Activated CD8-positive, alpha-beta memory T cell treated with anti-CD3 and anti-CD28 coated beads, Interleukin-2, amount 10 ng/mL, durations not matched to agents 7 days and 5 days (primary cell): ENCODE measurements around the gene USP22. TPM values are rescaled to one million over a fixed set of nuclear protein-coding genes. Genes with fewer than 3 reads are reported as not detected.

Source experiments
- ATAC-seq: fragments of 150-1000 bp; cut with Tn5 transposase; one replicate; pipeline ENCODE4 v1.10.0; 2021; ENCODE audit warnings: moderate library complexity
- CTCF ChIA-PET: fragments of 350-600 bp; sonication (Branson Sonifier 250); formaldehyde crosslinking; loops from one replicate; lab custom pipeline; 2021; ENCODE audit warnings: antibody characterized with exemption; lab: Charles Lee
- DNase-seq: peaks from one replicate; pipeline ENCODE4 v3.0.0-alpha.2; 2020
- H3K27ac Mint-ChIP-seq: one replicate; pipeline ENCODE4 v1.8.0; 2021; ENCODE audit warnings: mild to moderate bottlenecking, mixed read lengths
- H3K27me3 Mint-ChIP-seq: one replicate; pipeline ENCODE4 v1.8.0; 2021; ENCODE audit warnings: mixed read lengths
- H3K36me3 Mint-ChIP-seq: one replicate; pipeline ENCODE4 v1.8.0; 2021; ENCODE audit warnings: mild to moderate bottlenecking, mixed read lengths
- H3K4me1 Mint-ChIP-seq: one replicate; pipeline ENCODE4 v1.8.0; 2021; ENCODE audit warnings: mixed read lengths
- H3K4me3 Mint-ChIP-seq: one replicate; pipeline ENCODE4 v1.8.0; 2021; ENCODE audit warnings: mild to moderate bottlenecking, moderate library complexity, mixed read lengths
- H3K9me3 Mint-ChIP-seq: one replicate; pipeline ENCODE4 v1.8.0; 2022; ENCODE audit warnings: low read depth, mixed read lengths
- total RNA-seq, 2 experiments: library from RNA; stranded (reverse); gene quantifications; one replicate each; pipeline ENCODE4 v1.2.3, GENCODE V29; 2021

USP22 gene
- total RNA-seq, 2 experiments from 2014 or later, result 120 to 180 TPM

- H3K4me1 Mint-ChIP-seq, result peaks cover 2% of the 10 kb centered on the region
- ATAC-seq, result no peak
- H3K36me3 Mint-ChIP-seq, result peaks cover 68% of the 10 kb centered on the region
- H3K27me3 Mint-ChIP-seq, result no peaks in the 10 kb centered on the region
- H3K9me3 Mint-ChIP-seq, result no peaks in the 10 kb centered on the region
- no peak overlapping the region for H3K4me3 Mint-ChIP-seq
- CTCF ChIA-PET, result no interaction called here
- no peak for DNase-seq
- H3K27ac Mint-ChIP-seq, result no peak overlapping the region
Observed at GRCh38 chr17:21010705-21011596, 31.9 kb downstream of the USP22 start.

GRCh38 chr17:21008992-21009671, 33.7 kb downstream of the USP22 start:
- no peak overlapping the region for H3K27ac Mint-ChIP-seq
- ATAC-seq, result no peak
- CTCF ChIA-PET, result interaction anchor here (0.7 kb wide), 1 partner anchor 10 kb away, joined by 3 read pairs; no protein-coding TSS in a partner anchor

GRCh38 chr17:21008160-21008915, 34.5 kb downstream of the USP22 start:
- DNase-seq (no peak), ATAC-seq (no peak)
- H3K27ac Mint-ChIP-seq, result no peak overlapping the region
- H3K4me1 Mint-ChIP-seq, result peaks cover 2% of the 10 kb centered on the region
- H3K36me3 Mint-ChIP-seq, result peaks cover 74% of the 10 kb centered on the region
- H3K4me3 Mint-ChIP-seq, result no peak overlapping the region
- H3K27me3 Mint-ChIP-seq, result no peaks in the 10 kb centered on the region
- no peaks in the 10 kb centered on the region for H3K9me3 Mint-ChIP-seq
- CTCF ChIA-PET, result no interaction called here

More at GRCh38 chr17:21008992-21009671, 33.7 kb downstream of the USP22 start:
- no peaks in the 10 kb centered on the region for H3K9me3 Mint-ChIP-seq
- H3K27me3 Mint-ChIP-seq, result no peaks in the 10 kb centered on the region
- no peak for DNase-seq
- peaks cover 73% of the 10 kb centered on the region for H3K36me3 Mint-ChIP-seq
- H3K4me1 Mint-ChIP-seq, result peaks cover 2% of the 10 kb centered on the region
- H3K4me3 Mint-ChIP-seq, result no peak overlapping the region

- no peak for ATAC-seq
- CTCF ChIA-PET, result no interaction called here
- H3K27ac Mint-ChIP-seq, result no peak overlapping the region
Observed at GRCh38 chr17:21007646-21008045, 35.2 kb downstream of the USP22 start.

GRCh38 chr17:21005803-21006202, 37.0 kb downstream of the USP22 start:
- Mint-ChIP-seq H3K4me3 (no peak overlapping the region), H3K9me3 (no peaks in the 10 kb centered on the region), H3K36me3 (peaks cover 68% of the 10 kb centered on the region), H3K27ac (no peak overlapping the region), H3K4me1 (peaks cover 10% of the 10 kb centered on the region), H3K27me3 (no peaks in the 10 kb centered on the region)
- ATAC-seq (no peak), DNase-seq (no peak)
- CTCF ChIA-PET, result no interaction called here

More at GRCh38 chr17:21007646-21008045, 35.2 kb downstream of the USP22 start:
- Mint-ChIP-seq H3K4me3 (no peak overlapping the region), H3K36me3 (peaks cover 72% of the 10 kb centered on the region), H3K27me3 (no peaks in the 10 kb centered on the region), H3K9me3 (no peaks in the 10 kb centered on the region), H3K4me1 (peaks cover 2% of the 10 kb centered on the region)
- no peak for DNase-seq

- Mint-ChIP-seq H3K4me3 (no peak overlapping the region), H3K27ac (no peak overlapping the region), H3K9me3 (no peaks in the 10 kb centered on the region), H3K4me1 (peaks cover 10% of the 10 kb centered on the region), H3K27me3 (no peaks in the 10 kb centered on the region), H3K36me3 (peaks cover 65% of the 10 kb centered on the region)
- no peak for DNase-seq
- CTCF ChIA-PET, result no interaction called here
- no peak for ATAC-seq
Observed at GRCh38 chr17:21005367-21005766, 37.4 kb downstream of the USP22 start.

- CTCF ChIA-PET, result interaction anchor here (3.7 kb wide), 1 partner anchor 11 kb away, joined by 15 read pairs; no protein-coding TSS in a partner anchor
- Mint-ChIP-seq H3K4me3 (no peak overlapping the region), H3K36me3 (peaks cover 65% of the 10 kb centered on the region), H3K27ac (no peak overlapping the region), H3K27me3 (no peaks in the 10 kb centered on the region), H3K9me3 (no peaks in the 10 kb centered on the region), H3K4me1 (peaks cover 15% of the 10 kb centered on the region)
- DNase-seq, result no peak
- ATAC-seq, result no peak
Observed at GRCh38 chr17:21004016-21004930, 38.5 kb downstream of the USP22 start.

- H3K27ac Mint-ChIP-seq, result no peak overlapping the region
- H3K36me3 Mint-ChIP-seq, result peaks cover 55% of the 10 kb centered on the region
- H3K4me1 Mint-ChIP-seq, result peaks cover 24% of the 10 kb centered on the region
- H3K27me3 Mint-ChIP-seq, result no peaks in the 10 kb centered on the region
- DNase-seq, result no peak
- CTCF ChIA-PET, result interaction anchor here (3.7 kb wide), 1 partner anchor 10 kb away, joined by 15 read pairs; no protein-coding TSS in a partner anchor
- H3K9me3 Mint-ChIP-seq, result no peaks in the 10 kb centered on the region
- H3K4me3 Mint-ChIP-seq, result no peak overlapping the region
- ATAC-seq, result no peak
Observed at GRCh38 chr17:21003007-21003621, 39.7 kb downstream of the USP22 start.

- no peak overlapping the region for H3K27ac Mint-ChIP-seq
- ATAC-seq, result no peak
- no peak for DNase-seq
- H3K4me3 Mint-ChIP-seq, result no peak overlapping the region
- CTCF ChIA-PET, result interaction anchor here (3.7 kb wide), 1 partner anchor 9 kb away, joined by 15 read pairs; no protein-coding TSS in a partner anchor
- H3K27me3 Mint-ChIP-seq, result no peaks in the 10 kb centered on the region
- H3K9me3 Mint-ChIP-seq, result no peaks in the 10 kb centered on the region
- H3K36me3 Mint-ChIP-seq, result peaks cover 51% of the 10 kb centered on the region
- peaks cover 24% of the 10 kb centered on the region for H3K4me1 Mint-ChIP-seq
Observed at GRCh38 chr17:21002309-21003006, 40.4 kb downstream of the USP22 start.

GRCh38 chr17:21001813-21002221, 41.0 kb downstream of the USP22 start:
- H3K9me3 Mint-ChIP-seq, result no peaks in the 10 kb centered on the region

GRCh38 chr17:21001111-21001812, 41.5 kb downstream of the USP22 start:
- CTCF ChIA-PET, result interaction anchor here (3.7 kb wide), 1 partner anchor 8 kb away, joined by 15 read pairs; no protein-coding TSS in a partner anchor
- Mint-ChIP-seq H3K9me3 (no peaks in the 10 kb centered on the region), H3K4me1 (peaks cover 22% of the 10 kb centered on the region), H3K4me3 (no peak overlapping the region), H3K27ac (peak overlapping the region; percentile 28), H3K27me3 (no peaks in the 10 kb centered on the region), H3K36me3 (peaks cover 41% of the 10 kb centered on the region)
- no peak for DNase-seq
- ATAC-seq, result no peak

More at GRCh38 chr17:21001813-21002221, 41.0 kb downstream of the USP22 start:
- H3K36me3 Mint-ChIP-seq, result peaks cover 44% of the 10 kb centered on the region
- DNase-seq (no peak), ATAC-seq (no peak)
- CTCF ChIA-PET, result interaction anchor here (3.7 kb wide), 1 partner anchor 9 kb away, joined by 15 read pairs; no protein-coding TSS in a partner anchor
- H3K4me1 Mint-ChIP-seq, result peaks cover 24% of the 10 kb centered on the region
- peak overlapping the region; percentile 26 for H3K27ac Mint-ChIP-seq
- no peak overlapping the region for H3K4me3 Mint-ChIP-seq
- H3K27me3 Mint-ChIP-seq, result no peaks in the 10 kb centered on the region
